GM18873 (cell line): Measurements from ENCODE around the gene HMGB3.
A peak's percentile ranks its signal among the peaks of the same experiment; 100 is the strongest.
"Not testable (repeated sequence)": the region's sequence is repeated elsewhere in the genome, so short reads cannot be mapped to it uniquely, and the experiment has no call there.

Experiments
- ATAC-seq: cut with Tn5 transposase; IDR thresholded peaks from one replicate; pipeline ENCODE4 v1.9.1; 2021; ENCODE audit warnings: mild to moderate bottlenecking, moderate library complexity, moderate number of reproducible peaks; ENCODE audit not compliant: unreplicated experiment, low FRiP score

The HMGB3 gene

DNA sequence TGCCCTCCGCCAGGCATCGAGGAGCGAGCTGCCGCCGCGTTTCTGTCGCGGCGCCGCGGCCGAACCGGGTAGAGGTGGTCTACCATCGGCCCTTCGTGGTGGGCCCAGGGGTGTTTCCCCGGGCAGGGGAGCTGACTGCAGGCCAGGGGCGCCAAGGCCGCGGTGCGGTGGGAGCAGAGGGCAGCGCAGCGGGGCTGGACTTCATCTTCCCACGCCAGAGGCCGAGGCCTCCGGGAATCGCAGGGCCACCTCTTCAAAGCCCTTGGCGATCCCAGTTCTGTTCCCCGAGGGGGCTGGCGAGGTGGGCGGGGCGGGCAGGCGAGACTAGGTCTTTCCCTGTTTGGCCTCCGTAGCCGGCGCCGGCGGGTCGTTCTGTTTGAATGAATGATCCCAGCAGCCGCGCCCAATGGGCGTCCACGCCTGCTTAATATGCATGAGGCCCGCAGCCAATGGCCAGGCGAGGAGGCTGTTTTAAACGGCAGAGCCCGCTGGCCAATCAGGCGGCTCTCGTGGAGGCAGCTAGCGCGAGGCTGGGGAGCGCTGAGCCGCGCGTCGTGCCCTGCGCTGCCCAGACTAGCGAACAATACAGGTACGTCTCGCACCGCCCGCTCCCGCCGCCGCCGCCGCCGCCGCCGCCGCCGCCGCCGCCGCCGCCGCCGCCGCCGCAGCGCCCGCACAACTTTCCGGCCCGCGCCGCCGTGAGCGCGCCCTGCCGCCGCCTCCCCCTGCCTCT, at the start of gene HMGB3:
TSS of gene HMGB3 (plus strand) at position 548 of the 733 bp plus-strand sequence. CDS start 2,265 bp downstream, outside the sequence.
- peak; percentile 98 for ATAC-seq

DNA sequence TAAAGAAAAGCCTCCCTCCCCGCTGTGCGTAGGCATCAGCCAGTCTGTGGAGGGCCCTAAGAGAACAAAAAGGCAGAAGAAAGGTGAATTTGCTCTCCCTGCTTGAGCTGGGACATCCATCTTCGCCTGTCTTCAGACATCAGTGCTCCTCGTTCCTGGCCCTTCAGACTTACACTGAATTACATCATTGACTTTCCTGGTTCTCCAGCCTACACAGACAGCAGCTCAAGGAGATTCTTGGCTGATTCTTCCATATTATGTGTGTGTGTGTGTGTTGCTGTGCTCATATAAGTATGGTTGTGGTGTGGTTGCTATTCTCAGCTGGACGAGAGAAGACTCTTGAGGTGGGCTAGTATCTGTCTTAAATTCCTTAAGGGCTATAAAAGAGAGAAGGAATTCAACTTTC, 49.2 kb upstream of the HMGB3 start:
- no peak for ATAC-seq

DNA sequence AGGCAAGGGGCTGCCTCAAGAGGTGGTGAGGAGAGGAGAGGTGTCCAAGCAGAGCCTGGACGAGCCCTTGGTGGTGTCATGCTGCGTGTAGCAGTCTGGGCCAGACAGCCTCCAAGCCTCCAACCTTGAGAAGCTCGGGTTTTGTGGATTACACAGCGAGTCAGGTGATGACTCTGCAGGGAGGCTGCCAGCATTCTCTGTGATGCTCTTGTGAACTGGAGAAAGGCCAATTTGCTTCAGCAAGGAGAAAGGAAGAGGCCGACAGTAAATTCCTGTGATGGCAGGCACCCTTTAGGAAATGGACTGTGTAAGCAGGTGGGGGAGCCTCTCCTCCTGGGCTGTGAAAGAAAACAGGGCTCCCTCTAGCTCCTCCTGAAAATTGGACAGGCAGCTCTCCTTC, 48.7 kb upstream of the HMGB3 start:
- ATAC-seq: no peak

DNA sequence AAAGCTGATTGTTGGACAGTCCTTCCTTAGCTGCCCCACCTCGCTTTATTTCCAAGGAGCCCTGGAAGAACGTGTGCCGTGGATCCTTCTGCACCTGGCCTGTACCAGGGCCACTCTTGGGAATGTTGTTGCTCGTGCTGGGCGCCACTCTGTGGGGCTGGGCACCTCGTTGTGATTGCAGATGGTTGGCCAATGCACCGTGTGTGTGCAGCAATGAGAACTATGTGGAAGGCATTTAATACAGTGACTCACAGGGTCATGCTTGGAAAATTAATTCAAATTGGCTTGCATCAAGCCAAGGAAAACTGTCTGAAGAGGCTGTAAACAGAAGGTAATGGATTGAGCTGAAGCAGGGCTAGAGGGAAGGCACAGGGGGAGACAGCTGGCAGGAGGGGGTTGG, 47.7 kb upstream of the HMGB3 start:
- no peak for ATAC-seq

DNA sequence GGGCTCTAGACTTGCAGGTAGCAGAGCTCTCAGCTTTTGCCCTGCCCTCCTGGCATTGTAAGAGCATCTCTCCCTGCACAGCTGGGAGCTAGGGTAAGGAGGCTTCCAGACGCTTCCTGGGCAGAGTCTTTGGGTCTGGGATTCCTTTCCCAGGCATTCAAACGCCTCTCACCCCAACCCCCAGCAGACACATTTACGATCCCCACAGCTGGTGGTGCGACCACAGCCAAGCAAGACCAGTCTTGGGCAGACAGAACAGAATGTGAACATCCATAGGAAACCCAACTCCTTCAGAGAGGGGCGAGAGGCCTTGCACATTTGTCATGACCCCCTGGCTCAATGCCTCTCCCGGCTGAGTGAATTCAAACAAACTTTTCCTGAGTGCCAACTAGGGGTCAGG, 46.6 kb upstream of the HMGB3 start:
- ATAC-seq: no peak

DNA sequence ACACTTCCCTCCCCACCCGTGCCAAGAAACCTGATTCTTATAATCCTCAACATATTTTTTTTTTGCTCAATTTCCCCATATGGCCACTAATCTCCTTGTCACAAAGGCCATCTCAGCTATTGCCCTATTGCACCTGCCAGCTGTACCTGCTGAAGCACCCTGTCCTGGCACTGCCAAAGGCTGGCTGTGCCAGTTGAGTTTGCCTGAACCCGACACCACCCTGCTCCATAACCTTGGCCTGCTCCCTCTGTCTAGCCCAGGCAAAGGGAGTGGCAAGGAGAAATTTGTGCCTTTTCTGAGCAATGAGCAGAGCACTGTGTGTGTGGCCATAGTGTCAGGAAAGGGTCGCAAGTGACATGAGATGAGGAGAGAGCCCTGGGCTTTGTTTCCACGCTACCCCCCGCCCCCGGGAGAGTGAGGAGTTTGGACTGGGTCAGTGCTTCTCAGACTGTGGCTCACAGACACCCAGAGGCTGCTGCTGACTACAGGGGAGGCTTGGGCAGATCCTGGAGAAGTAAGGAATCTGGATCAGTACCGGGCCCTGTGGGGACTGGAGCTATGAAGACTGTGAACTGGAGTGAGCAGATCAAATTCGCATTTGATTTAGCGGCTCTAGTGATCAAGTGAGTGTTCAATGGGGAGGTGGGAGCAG, 42.2 kb upstream of the HMGB3 start:
- ATAC-seq: no peak

DNA sequence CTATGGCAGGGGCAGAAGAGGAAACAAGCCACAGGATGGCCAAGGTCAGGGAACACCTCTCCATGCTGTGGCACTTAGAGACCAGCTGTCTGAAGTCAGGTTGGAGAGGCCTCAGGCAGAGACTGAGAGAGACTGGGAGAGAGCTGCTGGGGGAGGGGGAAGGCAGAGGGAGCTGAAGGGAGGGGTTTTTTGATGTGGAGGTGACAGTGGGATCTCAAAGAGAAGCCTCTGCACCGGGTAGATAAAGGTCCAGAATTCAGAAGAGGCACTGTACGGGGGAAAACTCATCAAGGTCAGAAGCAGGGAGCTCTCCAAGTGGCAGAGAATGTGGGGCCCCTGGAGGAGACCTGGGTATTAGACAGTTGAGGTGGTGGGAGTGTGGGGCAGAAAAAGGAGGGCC, 41.6 kb upstream of the HMGB3 start:
- no peak for ATAC-seq

DNA sequence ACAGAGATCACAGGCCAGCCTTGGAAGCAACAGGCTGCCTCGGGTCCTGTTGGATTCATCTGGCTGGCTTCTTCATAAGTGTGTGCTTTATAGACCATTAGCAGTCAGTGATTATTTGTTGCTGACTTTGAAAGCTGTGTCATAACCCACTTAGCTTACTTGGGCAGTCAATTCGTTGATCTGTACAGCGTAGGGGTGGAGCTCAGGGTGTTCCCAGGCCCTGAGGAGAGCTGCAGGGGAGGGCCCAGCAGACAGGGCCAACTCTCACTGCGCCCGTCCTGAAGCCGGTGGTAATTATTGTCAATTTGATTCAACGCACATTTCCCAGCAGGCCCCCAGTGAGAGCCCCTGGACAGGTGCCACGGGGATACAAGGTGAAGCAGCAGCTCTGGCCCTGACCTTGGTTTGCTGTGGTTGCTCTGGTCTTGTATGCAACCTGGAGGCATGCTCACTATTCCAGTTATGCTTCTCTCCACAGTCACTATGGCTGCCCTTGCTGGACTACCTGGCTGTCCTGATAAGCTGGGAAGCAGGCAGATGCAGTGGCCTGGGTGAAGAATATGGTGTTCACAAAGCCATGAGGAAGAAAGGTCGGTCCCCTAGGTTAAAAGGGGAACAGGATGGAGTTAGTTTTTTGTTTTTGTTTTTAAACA, 40.1 kb upstream of the HMGB3 start:
- ATAC-seq: no peak

DNA sequence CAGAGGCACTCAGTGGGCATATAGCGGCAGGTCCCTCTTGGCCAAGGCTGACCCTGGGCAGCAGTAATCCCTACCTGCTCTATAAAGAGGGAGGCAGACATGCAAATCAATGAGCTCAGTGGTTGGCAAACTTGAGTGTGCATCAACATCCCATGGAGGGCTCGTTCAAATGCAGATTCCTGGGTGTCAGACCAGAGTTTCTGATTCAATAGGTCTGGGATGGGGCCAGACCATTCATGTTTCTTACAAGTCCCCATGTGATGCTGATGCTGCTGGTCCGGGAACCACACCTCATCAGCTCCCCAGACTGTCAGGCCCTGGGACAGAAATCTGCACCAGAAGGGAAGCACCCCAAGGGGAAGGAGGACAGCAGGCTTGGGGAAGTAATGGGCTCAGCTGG, 38.9 kb upstream of the HMGB3 start:
- no peak for ATAC-seq

DNA sequence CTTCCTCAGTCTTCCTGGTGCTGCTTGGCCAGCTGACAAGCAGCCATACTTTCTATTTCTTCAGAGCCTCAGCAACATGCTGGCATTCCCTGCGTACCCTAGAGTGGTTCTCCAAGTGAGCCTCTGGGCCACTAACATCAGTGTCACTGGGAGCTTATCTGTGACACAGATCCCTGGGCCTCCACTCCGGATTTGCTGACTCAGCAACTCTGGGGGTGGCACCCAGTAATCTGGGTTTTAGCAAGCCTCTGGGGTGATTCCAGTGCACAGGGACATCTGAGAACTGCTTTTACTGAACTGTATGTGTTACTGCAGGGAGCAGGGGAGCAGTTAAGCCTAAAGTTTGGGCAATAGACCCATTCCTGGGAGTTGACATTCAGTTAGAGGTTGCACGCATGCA, 28.2 kb upstream of the HMGB3 start:
- no peak for ATAC-seq

DNA sequence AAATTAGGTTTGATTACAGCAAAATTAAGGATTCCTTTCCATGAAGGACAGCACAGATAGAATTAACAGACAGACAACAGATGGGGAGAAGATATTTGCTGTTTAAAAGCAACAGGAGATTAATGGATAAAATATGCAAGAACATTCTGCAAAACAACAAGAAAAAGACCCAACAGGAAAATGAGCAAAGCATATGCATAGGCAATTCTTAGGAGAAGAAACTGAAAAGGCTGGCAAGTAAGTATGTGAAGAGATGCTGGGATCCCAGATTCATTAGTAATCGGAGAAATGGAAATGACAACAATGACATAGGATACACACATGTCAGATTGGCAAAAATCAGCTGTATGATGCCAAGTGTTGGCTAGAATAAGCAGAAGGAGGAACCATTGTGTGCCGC, 27.5 kb upstream of the HMGB3 start:
- ATAC-seq: no peak

DNA sequence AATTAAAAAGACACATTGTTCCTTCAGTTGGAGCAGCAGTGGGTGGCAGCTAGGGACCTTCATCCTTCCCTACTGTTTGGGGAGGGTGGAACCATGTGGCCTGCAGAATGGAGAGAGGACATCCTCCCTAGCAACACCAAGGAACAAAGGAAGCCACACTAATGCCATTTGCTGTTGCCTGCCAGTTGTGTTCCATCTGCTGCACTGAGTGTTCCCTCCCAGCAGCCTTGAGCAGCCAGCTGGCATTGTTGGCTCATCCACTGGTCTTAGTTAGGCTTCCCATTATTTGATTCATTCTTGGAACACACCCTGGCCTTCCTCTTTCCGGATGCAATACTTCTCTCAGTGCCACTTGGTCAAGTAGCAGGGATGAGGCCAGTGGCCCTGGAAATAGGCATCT, 25.0 kb upstream of the HMGB3 start:
- ATAC-seq: no peak

DNA sequence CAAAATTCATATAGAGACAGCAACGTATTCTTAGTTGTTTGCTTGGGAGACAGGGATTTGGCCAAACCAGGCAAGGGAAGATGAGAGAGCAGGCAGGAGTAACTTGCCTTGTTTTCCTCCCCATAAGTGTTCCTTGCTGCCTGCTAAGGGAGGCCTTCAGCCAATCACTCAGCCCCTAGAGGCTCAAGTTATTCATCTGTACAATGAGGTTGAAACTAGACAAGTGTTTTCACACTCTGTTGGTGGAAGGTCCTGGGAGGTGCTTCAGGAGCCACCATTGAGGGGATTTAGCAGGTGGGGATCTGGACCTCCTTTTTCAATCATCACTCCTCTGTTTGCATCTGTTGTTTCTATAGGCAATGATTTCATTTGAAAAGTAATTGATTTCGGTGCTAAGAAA, 23.6 kb upstream of the HMGB3 start:
- no peak for ATAC-seq

DNA sequence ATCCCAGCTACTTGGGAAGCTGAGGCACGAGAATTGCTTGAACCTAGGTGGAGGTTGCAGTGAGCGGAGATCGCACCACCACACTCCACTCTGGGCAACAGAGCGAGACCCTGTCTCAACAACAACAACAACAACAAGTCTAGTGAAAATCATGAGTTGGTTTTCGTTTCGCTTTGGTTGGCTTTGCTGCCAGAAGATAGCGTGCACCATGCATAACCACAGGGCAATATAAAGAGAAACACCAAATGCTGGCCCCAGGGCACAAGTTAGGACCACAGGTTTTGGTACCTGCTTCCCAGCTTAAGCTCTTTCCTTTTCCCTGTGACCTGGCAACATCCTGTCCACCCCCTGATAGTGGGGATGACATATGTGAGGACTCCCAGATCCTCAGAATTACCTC, 21.5 kb upstream of the HMGB3 start:
- ATAC-seq: no peak

DNA sequence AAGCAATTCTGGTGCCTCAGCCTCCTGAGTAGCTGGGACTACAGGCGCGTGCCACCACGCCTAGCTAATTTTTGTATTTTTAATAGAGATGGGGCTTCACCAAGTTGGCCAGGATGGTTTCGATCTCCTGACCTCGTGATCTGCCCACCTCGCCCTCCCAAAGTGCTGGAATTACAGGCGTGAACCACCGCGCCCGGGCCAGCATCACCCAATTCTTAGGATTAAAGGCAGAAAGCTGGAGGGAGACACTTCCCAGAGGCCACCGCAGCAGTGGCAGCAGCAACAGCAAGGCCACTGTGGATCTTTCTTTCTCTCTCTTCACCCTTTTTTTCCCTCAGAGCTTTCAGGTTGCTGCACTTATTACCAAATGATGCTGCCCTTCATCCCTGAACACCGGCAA, 18.7 kb upstream of the HMGB3 start:
- ATAC-seq: not testable (repeated sequence)

DNA sequence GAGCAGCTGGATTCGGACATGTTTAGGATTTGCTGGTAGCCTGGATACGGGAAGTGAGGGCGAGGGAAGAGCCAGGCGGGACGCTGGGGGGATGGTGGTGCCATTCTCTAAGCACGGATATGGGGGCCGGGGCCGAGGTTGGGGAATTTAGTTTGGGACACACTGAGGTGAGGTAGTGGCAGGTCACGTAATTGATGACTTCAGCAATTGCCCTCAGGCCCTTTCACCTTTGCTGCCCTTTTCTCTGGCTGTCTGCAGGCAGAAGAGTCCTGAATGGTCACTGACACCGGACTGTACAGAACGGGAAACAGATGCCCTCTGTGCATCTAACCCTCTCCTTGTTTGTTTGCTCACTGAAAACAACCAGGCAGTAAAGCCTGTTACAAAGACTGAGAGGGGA, 16.9 kb upstream of the HMGB3 start:
- no peak for ATAC-seq

DNA sequence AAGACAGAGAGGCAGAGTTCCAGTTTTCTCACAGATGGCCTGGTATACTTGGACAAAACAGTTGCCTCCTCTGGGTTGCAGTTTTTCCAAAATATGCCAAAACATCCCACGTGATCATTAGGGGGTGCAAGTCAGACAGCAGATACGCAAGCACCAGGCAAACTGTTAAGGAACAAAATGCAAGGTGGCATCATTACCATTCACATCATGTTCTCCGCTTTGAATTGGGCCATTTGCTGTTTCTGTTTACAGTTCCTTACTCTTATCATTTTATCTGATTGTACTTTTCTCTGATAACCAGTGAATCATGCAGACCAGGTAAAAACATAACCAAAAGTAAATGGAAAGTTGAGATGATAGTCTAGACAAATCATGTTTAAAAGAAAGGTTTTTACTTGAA, 16.4 kb upstream of the HMGB3 start:
- no peak for ATAC-seq

DNA sequence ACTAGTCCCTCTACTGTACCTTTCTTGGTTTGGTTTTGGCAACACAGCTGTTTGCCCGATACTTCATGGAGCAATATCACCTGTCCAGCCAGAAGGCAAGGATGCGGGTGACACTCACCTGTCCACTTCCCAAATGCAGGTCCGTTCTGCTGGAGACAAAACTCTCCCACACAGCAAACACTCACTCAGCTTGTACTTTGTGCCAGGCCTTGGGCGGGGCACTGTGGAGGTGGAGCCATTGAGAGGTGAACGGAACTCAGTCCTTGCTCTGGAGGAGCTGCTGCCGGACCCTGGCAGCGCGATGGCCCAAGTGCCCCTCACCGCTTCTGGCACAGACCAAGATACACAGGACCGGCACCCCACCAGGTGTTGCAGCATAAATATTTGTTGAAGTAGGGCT, 15.3 kb upstream of the HMGB3 start:
- no peak for ATAC-seq

DNA sequence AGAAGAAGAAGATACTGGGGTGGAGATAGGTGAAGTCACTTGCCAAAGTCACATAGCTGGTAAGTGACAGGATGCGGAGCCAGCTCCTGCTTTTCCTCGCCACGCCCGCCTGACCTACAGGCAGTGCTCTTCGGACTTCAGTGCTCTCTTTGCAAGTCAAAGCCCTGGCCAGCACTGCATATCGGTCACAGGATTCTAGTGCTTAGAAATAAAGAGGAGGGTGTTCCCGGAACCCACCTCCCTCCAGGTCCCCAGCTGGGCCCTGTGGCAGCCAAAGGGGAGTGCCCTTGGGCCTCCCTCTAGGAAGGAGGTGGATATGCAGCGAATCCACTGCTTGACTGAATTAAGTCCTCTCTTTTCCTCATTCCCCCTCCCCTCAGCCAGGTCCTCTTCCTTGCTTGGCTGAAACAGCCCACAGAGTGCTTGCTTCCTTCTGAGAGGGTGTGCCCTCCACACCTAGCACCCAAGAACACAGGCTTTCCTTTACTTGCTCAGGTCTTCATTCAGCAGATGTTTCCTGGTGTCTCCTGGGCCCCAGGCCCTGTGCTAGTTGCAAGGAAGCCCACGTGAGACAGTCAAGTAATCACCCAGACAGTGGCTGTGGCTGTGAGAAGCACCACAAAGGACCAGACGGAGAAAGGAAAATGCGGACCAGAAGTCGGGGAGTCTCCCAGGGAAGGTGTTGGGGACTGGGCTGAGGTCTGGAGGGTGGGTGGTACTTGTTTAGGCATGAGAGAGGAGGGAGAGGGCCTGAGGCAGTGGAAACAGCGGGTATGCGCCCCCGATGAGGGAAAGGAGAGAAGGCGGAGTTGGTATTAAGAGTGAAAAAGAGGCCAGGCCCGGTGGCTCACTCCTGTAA, 14.0 kb upstream of the HMGB3 start:
- no peak for ATAC-seq

DNA sequence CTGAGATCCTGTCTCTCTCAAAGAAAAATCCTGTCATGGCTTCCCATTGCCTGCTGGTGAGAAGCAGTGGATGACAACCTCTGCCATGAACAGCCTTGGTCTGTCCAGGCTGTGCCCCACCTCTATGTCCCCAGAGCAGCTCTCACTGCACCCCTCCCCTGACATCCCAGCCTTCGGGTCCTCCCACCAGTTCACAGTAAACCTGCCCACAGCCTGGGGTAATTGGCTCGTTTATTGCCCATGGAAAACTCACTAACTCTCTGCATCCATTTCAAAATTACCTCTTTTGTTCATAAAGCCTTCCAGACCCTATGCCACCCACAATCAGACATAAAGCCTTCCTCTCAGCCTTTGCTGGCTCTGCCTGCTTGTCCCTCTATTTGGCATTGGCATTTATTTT, 10.7 kb upstream of the HMGB3 start:
- ATAC-seq: no peak
